ENCODE data around the gene TUT1.
"Not testable (repeated sequence)": the region's sequence is repeated elsewhere in the genome, so short reads cannot be mapped to it uniquely, and the experiment has no call there.

The TUT1 gene

GRCh38 chr11:62555464-62556107 is 35.7 kb downstream of the TUT1 start:
- peak; percentile 57 for DNase-seq

GRCh38 chr11:62554387-62555167 is 36.7 kb downstream of the TUT1 start:
- DNase-seq = no peak

- DNase-seq = no peak
Observed at GRCh38 chr11:62553839-62554361, 37.4 kb downstream of the TUT1 start.

GRCh38 chr11:62553080-62553838 is 38.1 kb downstream of the TUT1 start:
- DNase-seq = peak; percentile 70

- no peak for DNase-seq
Observed at GRCh38 chr11:62552485-62553079, 38.7 kb downstream of the TUT1 start.

- not testable (repeated sequence) for DNase-seq
Observed at GRCh38 chr11:62550478-62550877, 40.8 kb downstream of the TUT1 start.

- no peak for DNase-seq
Observed at GRCh38 chr11:62548545-62549335, 42.6 kb downstream of the TUT1 start.

GRCh38 chr11:62547691-62548281 is 43.5 kb downstream of the TUT1 start:
- DNase-seq = no peak

GRCh38 chr11:62546929-62547625 is 44.2 kb downstream of the TUT1 start:
- DNase-seq = no peak

GRCh38 chr11:62546244-62546928 is 44.9 kb downstream of the TUT1 start, which contains the start of gene AHNAK:
Gene AHNAK (minus strand): TSS chr11:62546806. CDS start chr11:62536098, 10,708 bp downstream.
- DNase-seq = peak; percentile 72

- peak; percentile 70 for DNase-seq
Observed at GRCh38 chr11:62545437-62546243, 45.7 kb downstream of the TUT1 start.

GRCh38 chr11:62544581-62545436 is 46.5 kb downstream of the TUT1 start:
- DNase-seq = no peak

- no peak for DNase-seq
Observed at GRCh38 chr11:62543680-62544444, 47.5 kb downstream of the TUT1 start.

- DNase-seq = peak; percentile 63
Observed at GRCh38 chr11:62542750-62543567, 48.4 kb downstream of the TUT1 start.

- DNase-seq = no peak
Observed at GRCh38 chr11:62542111-62542745, 49.1 kb downstream of the TUT1 start.
